HepG2 (cell line): Measurements from ENCODE around the gene CCNI2. TPM values are rescaled to one million over a fixed set of nuclear protein-coding genes. Genes with fewer than 3 reads are reported as not detected.

Experiments used
- ATAC-seq: fragments of 200-7000 bp; cut with Tn5 transposase; 3 replicates; pipeline ENCODE4 v1.9.1; 2020; ENCODE audit warnings: mild to moderate bottlenecking, moderate library complexity
- BruUV-seq: library from RNA; stranded (reverse); fragments of 400-500 nt; replicated peaks from 2 replicates; lab custom pipeline; 2021; lab: Mats Ljungman, UMichigan
- CTCF ChIA-PET: fragments of 300-600 bp; formaldehyde crosslinking; extraction: SDS; loops from one replicate; lab custom pipeline; 2021; ENCODE audit warnings: low total read pairs, inconsistent platforms, low intra/inter-chr PET ratio; lab: Yijun Ruan, JAX
- POLR2A ChIA-PET: fragments of 350-600 bp; sonication (Branson Sonifier 250); formaldehyde crosslinking; loops from one replicate; lab custom pipeline; 2020; ENCODE audit warnings: antibody characterized with exemption, inconsistent platforms; lab: Yijun Ruan, JAX
- DNase-seq: peaks from one replicate; pipeline ENCODE4 v3.0.0-alpha.2; 2015; ENCODE audit warnings: low spot score
- FAIRE-seq: peaks from 3 replicates; lab custom pipeline; 2011; peaks lifted over from hg19 to GRCh38; lab: Jason Lieb, UNC
- H2AFZ ChIP-seq: one replicate; pipeline ENCODE4 v1.6.1; 2011; ENCODE audit warnings: low read length, inconsistent platforms
- H3K27ac ChIP-seq: fragments of 300-600 bp; 3 replicates; pipeline ENCODE4 v1.8.0; 2011; ENCODE audit warnings: mixed run types, mild to moderate bottlenecking, mixed read lengths, low read length, inconsistent platforms; ENCODE audit not compliant: insufficient read depth; ENCODE audit errors: extremely low read length
- H3K27me3 ChIP-seq, 2 experiments: fragments of 200-600 bp in 1 of 2; 2 replicates in 1 of 2; 3 replicates in 1 of 2; pipeline versions ENCODE4 v1.6.0 to v1.8.0; 2011; ENCODE audit warnings: low read length in 2 of 2, mild to moderate bottlenecking in 2 of 2, moderate library complexity in 2 of 2, inconsistent platforms in 1 of 2; ENCODE audit not compliant: insufficient read depth in 2 of 2, control insufficient read depth in 1 of 2
- H3K36me3 ChIP-seq, 2 experiments: fragments of 200-600 bp in 1 of 2; replicated peaks in 1 of 2; 2 replicates in 1 of 2; 3 replicates in 1 of 2; pipeline versions ENCODE4 v1.5.1 to v1.8.0; 2011; ENCODE audit warnings: low read length in 2 of 2, inconsistent platforms in 1 of 2; ENCODE audit not compliant: insufficient read depth in 2 of 2, control insufficient read depth in 1 of 2
- H3K4me1 ChIP-seq: 2 replicates; pipeline ENCODE4 v1.5.1; 2012; ENCODE audit warnings: low read length, inconsistent platforms; ENCODE audit not compliant: insufficient read depth
- H3K4me2 ChIP-seq: 2 replicates; pipeline ENCODE4 v1.6.0; 2011; ENCODE audit warnings: low read depth, low read length, inconsistent platforms
- H3K4me3 ChIP-seq, 3 experiments: fragments of 200-600 bp in 1 of 3; sonication (generic), shearing (Covaris generic) in 1 of 3; replicated peaks in 1 of 3; 2 replicates each; pipeline ENCODE4 v1.5.1; 2011 to 2016; ENCODE audit warnings: low read length in 3 of 3, inconsistent platforms in 2 of 3, low read depth in 2 of 3, mild to moderate bottlenecking in 2 of 3, control low read depth in 1 of 3, mixed read lengths in 1 of 3; ENCODE audit not compliant: insufficient read depth in 1 of 3
- H3K79me2 ChIP-seq: one replicate; pipeline ENCODE4 v1.6.1; 2011; ENCODE audit warnings: low read length, inconsistent platforms; ENCODE audit not compliant: insufficient read depth
- H3K9ac ChIP-seq: 2 replicates; pipeline ENCODE4 v1.6.0; 2011; ENCODE audit warnings: mild to moderate bottlenecking, low read depth, low read length, inconsistent platforms; ENCODE audit not compliant: insufficient read depth
- H3K9me3 ChIP-seq: 2 replicates; pipeline ENCODE4 v1.5.1; 2012; ENCODE audit warnings: mild to moderate bottlenecking, low read length
- H4K20me1 ChIP-seq: 2 replicates; pipeline ENCODE4 v1.6.0; 2011; ENCODE audit warnings: inconsistent platforms, mild to moderate bottlenecking, low read length, moderate library complexity; ENCODE audit not compliant: insufficient read depth
- ATF7 ChIP-seq, 2 experiments: fragments of 450-650 bp in 1 of 2; sonication (generic) in 1 of 2; formaldehyde crosslinking in 1 of 2; IDR thresholded peaks; 2 replicates each; pipeline versions ENCODE4 v1.4.0 to v1.6.1; 2016 to 2020; ENCODE audit warnings: antibody characterized with exemption in 1 of 2, mild to moderate bottlenecking in 1 of 2, missing genetic modification reagents in 1 of 2
- CHCHD3 ChIP-seq: sonication (generic); formaldehyde crosslinking; IDR thresholded peaks from 2 replicates; pipeline ENCODE4 v1.8.0; 2022; ENCODE audit warnings: mild to moderate bottlenecking, missing genetic modification reagents, moderate library complexity
- CREB1 ChIP-seq, 2 experiments: fragments of 450-650 bp in 1 of 2; IDR thresholded peaks; 2 replicates each; pipeline ENCODE4 v1.6.1; 2016 to 2017; ENCODE audit warnings: control low read depth in 1 of 2, mild to moderate bottlenecking in 1 of 2, missing compliant biosample characterization in 1 of 2, missing genetic modification characterization in 1 of 2
- ESRRA ChIP-seq: sonication (generic); formaldehyde crosslinking; IDR thresholded peaks from 2 replicates; pipeline ENCODE4 v1.5.1; 2020; ENCODE audit warnings: mild to moderate bottlenecking, low read depth, missing genetic modification reagents
- FOSL1 ChIP-seq: sonication (generic); formaldehyde crosslinking; IDR thresholded peaks from 2 replicates; pipeline ENCODE4 v1.9.0; 2021; ENCODE audit warnings: missing genetic modification reagents, borderline replicate concordance
- SMAD1 ChIP-seq: sonication (generic); formaldehyde crosslinking; IDR thresholded peaks from 2 replicates; pipeline ENCODE4 v1.4.0; 2020; ENCODE audit warnings: missing genetic modification reagents, low read depth, mild to moderate bottlenecking, borderline replicate concordance
- SMAD3 ChIP-seq: sonication (generic); formaldehyde crosslinking; IDR thresholded peaks from 2 replicates; pipeline ENCODE4 v1.4.0; 2020; ENCODE audit warnings: missing genetic modification reagents
- YEATS2 ChIP-seq: sonication (generic); formaldehyde crosslinking; IDR thresholded peaks from 2 replicates; pipeline ENCODE4 v1.4.0; 2020; ENCODE audit warnings: missing genetic modification reagents, borderline replicate concordance
- ZMYM3 ChIP-seq: sonication (generic); formaldehyde crosslinking; IDR thresholded peaks from 2 replicates; pipeline ENCODE4 v1.5.1; 2020; ENCODE audit warnings: mild to moderate bottlenecking, missing genetic modification reagents
- ZNF766 ChIP-seq: sonication (generic); formaldehyde crosslinking; IDR thresholded peaks from 2 replicates; pipeline ENCODE4 v1.5.0; 2020; ENCODE audit warnings: missing genetic modification reagents, borderline replicate concordance
- WGBS: methylation state at CpG from one replicate; pipeline ENCODE4 v1.1.6; 2017; ENCODE audit warnings: low lambda C conversion rate; 5-methylcytosine and 5-hydroxymethylcytosine counted together
- in situ Hi-C: cut with HindIII; loops from 2 replicates; pipeline ENCODE4 v1.10.0; 2017; ENCODE audit warnings: low pct_unique_long_range_greater_than_20kb; ENCODE audit not compliant: extremely low pct_ligation_motif_present
- intact Hi-C: fragments of 100-400 bp; cut with micrococcal nuclease; formaldehyde crosslinking; loops from one replicate; pipeline ENCODE4 v1.10.0; 2022; ENCODE audit not compliant: unreplicated experiment
- polyA plus RNA-seq, 8 experiments: library from polyadenylated mRNA; depleted of rRNA in 3 of 8; stranded (reverse) in 7 of 8; unstranded in 1 of 8; fragments of >200 nt; fragmentation: Illumina TruSeq in 4 of 8; extraction: Trizol in 4 of 8; gene quantifications; 2 replicates each; pipeline versions ENCODE4 v1.2.1 to v1.2.3, GENCODE V29; 2011 to 2016; ENCODE audit warnings: low read depth in 4 of 8, missing spikeins in 1 of 8, mixed read lengths in 1 of 8; ENCODE audit not compliant: insufficient read depth in 1 of 8
- total RNA-seq, 5 experiments: library from RNA; depleted of rRNA; stranded (reverse); fragments of >200 nt; fragmentation: Illumina TruSeq; extraction: Trizol; gene quantifications; 2 replicates each; pipeline ENCODE4 v1.2.3, GENCODE V29; 2016; ENCODE audit warnings: low read depth in 1 of 5

Gene CCNI2
- total and polyA plus RNA-seq, 2 of the 13 experiments (the other 11 are each of a cell fraction or from before 2014, with no cell fraction given): not detected

GRCh38 chr5:132751444-132751843, 4.2 kb downstream of the CCNI2 start:
- CTCF ChIA-PET: no interaction called here
- DNase-seq (no peak), FAIRE-seq (no peak), ATAC-seq (no peak)
- H3K4me3 ChIP-seq: no peak overlapping the region
- BruUV-seq: no TSS peak
- H3K4me1 ChIP-seq: no peaks in the 10 kb centered on the region; the same call in 1 of the 2 replicates
- intact Hi-C loops: no loop called here
- H3K9me3 ChIP-seq: no peaks in the 10 kb centered on the region
- no peak overlapping the region for H3K4me2 ChIP-seq
- H3K27ac ChIP-seq: no peak overlapping the region
- 92% methylated on average over 7 of the region's 7 CpGs for WGBS
- in situ Hi-C loops: no loop called here
- H3K9ac ChIP-seq: no peak overlapping the region
- no peak overlapping the region for H2AFZ ChIP-seq
- POLR2A ChIA-PET: interaction anchor here (1.8 kb wide), 1 partner anchor 56 kb away, joined by 3 read pairs; no protein-coding TSS in a partner anchor
- no peaks in the 10 kb centered on the region for H3K79me2 ChIP-seq
- no peaks in the 10 kb centered on the region for H3K27me3 ChIP-seq
- no peaks in the 10 kb centered on the region for H4K20me1 ChIP-seq
- H3K36me3 ChIP-seq: no peaks in the 10 kb centered on the region
- TF ChIP-seq ZMYM3 (CRISPR knock-in tag): no peak
- TF ChIP-seq SMAD1 (CRISPR knock-in tag): no peak
- TF ChIP-seq ZNF766 (CRISPR knock-in tag): no peak
- peak; percentile 49 for TF ChIP-seq ATF7 (IDR thresholded peaks at IDR 0.05)
- no peak for TF ChIP-seq ATF7 (CRISPR knock-in tag; IDR thresholded peaks at IDR 0.05)
- TF ChIP-seq CREB1 (IDR thresholded peaks at IDR 0.05): peak; percentile 30; the same call in 1 of the 2 replicates
- no peak for TF ChIP-seq CREB1 (CRISPR knock-in tag; IDR thresholded peaks at IDR 0.05)
- no peak for TF ChIP-seq YEATS2
- TF ChIP-seq CHCHD3: no peak

- POLR2A ChIA-PET: interaction anchor here (1.8 kb wide), 1 partner anchor 55 kb away, joined by 3 read pairs; no protein-coding TSS in a partner anchor
- in situ Hi-C loops: no loop called here
- intact Hi-C loops: no loop called here
- no peak for ATAC-seq
- WGBS: 94% methylated on average over 3 of the region's 5 CpGs
- Histone ChIP-seq H3K27ac (no peak overlapping the region), H3K4me3 (no peak overlapping the region), H3K4me2 (no peak overlapping the region), H3K27me3 (no peaks in the 10 kb centered on the region), H3K4me1 (no peaks in the 10 kb centered on the region; the same call in 1 of the 2 replicates), H3K79me2 (no peaks in the 10 kb centered on the region), H2AFZ (no peak overlapping the region), H3K9me3 (no peaks in the 10 kb centered on the region), H4K20me1 (no peaks in the 10 kb centered on the region), H3K36me3 (no peaks in the 10 kb centered on the region), H3K9ac (no peak overlapping the region)
- no TSS peak for BruUV-seq
- FAIRE-seq: no peak
- CTCF ChIA-PET: no interaction called here
- DNase-seq: no peak
- TF ChIP-seq ESRRA (CRISPR knock-in tag) (no peak), FOSL1 (CRISPR knock-in tag) (no peak), SMAD3 (no peak)
Observed at GRCh38 chr5:132751971-132752580, 4.8 kb downstream of the CCNI2 start.
